Fibroblast of lung (primary cell): ENCODE data around the gene DSCAML1.

Experiments
- EZH2 ChIP-seq: IDR thresholded peaks from 2 replicates; pipeline ENCODE4 v1.5.1; 2012; ENCODE audit warnings: low read length, control low read depth, mild to moderate bottlenecking; ENCODE audit errors: missing control alignments
- TF ChIP-seq, protein P1 (sequence below), 2 donors: IDR thresholded peaks in 1 of 2; conservative IDR thresholded peaks in 1 of 2; 1 replicate in 1 of 2; 2 replicates in 1 of 2; pipeline ENCODE4 v1.5.1; 2011 to 2012; ENCODE audit warnings: low read length in 2 of 2, control low read depth in 1 of 2, inconsistent platforms in 1 of 2, low read depth in 1 of 2, mild to moderate bottlenecking in 1 of 2

DNA sequence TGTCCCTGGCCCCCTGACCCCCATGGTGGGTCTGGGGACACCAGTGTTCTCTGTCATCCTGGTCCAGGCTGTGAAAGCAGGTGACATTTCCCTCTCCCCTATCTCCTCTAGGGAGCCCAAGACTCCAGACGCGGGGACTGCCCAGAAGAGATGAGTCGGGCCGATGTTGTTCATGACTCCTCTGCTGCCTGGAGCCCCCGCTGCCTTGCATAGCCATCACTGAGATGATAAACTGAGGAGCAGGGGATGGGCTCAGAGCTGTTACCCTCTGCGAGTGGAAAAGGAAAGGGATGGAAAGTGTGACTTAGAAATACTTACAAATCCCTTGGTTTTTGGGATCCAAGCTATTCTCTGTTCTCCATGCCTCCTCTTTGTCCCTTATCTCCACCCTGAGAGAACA, 209.6 kb downstream of the DSCAML1 start:
- TF ChIP-seq, protein P1, sequence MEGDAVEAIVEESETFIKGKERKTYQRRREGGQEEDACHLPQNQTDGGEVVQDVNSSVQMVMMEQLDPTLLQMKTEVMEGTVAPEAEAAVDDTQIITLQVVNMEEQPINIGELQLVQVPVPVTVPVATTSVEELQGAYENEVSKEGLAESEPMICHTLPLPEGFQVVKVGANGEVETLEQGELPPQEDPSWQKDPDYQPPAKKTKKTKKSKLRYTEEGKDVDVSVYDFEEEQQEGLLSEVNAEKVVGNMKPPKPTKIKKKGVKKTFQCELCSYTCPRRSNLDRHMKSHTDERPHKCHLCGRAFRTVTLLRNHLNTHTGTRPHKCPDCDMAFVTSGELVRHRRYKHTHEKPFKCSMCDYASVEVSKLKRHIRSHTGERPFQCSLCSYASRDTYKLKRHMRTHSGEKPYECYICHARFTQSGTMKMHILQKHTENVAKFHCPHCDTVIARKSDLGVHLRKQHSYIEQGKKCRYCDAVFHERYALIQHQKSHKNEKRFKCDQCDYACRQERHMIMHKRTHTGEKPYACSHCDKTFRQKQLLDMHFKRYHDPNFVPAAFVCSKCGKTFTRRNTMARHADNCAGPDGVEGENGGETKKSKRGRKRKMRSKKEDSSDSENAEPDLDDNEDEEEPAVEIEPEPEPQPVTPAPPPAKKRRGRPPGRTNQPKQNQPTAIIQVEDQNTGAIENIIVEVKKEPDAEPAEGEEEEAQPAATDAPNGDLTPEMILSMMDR (conservative IDR thresholded peaks at IDR 0.05 in 1 of 2, IDR thresholded peaks at IDR 0.05 in 1 of 2; ENCODE audit: low read depth in 1 of 2, low read length in 2 of 2): no peak
- no peak for TF ChIP-seq EZH2
